GM21619 (cell line): ENCODE measurements around the gene AJM1.
"Not testable (repeated sequence)": the region's sequence is repeated elsewhere in the genome, so short reads cannot be mapped to it uniquely, and the experiment has no call there.

Experiments used
- ATAC-seq: cut with Tn5 transposase; IDR thresholded peaks from one replicate; pipeline ENCODE4 v1.9.1; 2021; ENCODE audit not compliant: unreplicated experiment

Gene AJM1

DNA sequence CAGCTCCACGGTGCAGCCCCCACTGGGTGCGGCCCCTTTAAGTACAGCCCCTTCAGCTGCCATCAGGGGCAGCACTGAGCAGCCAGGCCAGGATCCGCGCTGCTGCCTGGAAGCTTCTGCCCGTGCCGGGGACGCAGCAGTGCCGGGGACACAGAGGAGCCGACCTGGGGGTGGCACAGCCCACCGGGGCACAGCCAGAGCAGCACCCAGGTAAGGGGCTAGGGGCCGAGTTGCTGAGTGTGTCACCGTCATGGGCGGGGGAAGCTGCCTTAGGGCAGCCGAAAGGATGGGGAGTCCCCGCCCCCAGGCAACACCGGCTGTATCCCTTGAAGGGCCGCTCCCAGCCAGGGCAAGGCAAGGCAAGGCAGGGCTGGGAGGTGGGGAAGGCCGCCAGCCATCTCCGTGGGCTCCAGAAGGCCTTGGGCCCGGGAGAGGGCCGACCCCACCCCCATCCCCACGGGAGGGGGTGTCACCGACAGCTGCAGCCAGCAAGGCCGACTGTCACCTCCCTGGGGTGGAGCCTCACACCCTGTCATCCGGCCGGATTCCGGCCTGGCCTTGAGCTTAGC, at the start of gene AJM1:
TSS of gene AJM1 (plus strand) at position 99 of the 569 bp plus-strand sequence. CDS start 1,937 bp downstream, outside the sequence.
- peak; percentile 68 for ATAC-seq

DNA sequence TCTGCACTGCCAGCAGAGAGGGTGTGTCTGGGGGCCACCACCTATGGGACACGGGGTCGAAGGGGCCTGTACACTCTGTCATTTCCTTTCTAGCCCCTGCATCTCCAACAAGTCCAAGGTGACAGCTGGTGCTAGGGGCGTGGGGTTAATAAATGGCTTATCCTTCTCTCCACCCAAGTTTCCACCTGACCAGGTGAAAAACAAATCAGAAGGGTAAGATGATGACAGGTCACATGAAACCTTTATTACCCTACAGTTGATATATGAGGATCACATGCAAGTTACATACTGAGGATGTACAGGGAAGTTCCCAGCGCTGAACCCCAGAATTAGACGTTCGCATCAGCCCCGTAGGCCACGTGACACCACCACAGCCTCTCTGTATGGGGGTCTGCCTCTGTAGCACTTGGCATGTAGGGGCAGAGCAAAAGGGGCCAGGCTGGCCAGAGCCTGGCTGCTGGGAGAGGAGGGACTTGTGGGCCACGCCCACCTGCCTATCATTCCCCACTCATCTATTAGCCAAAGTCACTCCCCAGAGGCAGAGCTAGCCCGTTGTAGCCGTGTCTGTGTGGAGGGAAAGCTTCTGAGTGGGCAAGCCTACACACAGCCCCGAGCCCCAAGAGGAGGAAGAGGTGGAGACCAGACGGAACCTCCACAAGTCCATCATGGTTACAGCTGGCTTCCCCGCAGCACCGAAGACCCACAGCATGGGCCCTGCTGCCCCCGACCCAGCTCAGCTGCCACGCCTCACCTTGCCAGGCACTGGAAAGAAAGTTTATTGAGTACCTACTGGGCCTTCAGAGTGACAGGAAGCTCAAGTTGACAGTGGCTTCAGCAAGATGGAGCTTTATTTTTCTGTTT, 49.0 kb upstream of the AJM1 start:
- no peak for ATAC-seq

DNA sequence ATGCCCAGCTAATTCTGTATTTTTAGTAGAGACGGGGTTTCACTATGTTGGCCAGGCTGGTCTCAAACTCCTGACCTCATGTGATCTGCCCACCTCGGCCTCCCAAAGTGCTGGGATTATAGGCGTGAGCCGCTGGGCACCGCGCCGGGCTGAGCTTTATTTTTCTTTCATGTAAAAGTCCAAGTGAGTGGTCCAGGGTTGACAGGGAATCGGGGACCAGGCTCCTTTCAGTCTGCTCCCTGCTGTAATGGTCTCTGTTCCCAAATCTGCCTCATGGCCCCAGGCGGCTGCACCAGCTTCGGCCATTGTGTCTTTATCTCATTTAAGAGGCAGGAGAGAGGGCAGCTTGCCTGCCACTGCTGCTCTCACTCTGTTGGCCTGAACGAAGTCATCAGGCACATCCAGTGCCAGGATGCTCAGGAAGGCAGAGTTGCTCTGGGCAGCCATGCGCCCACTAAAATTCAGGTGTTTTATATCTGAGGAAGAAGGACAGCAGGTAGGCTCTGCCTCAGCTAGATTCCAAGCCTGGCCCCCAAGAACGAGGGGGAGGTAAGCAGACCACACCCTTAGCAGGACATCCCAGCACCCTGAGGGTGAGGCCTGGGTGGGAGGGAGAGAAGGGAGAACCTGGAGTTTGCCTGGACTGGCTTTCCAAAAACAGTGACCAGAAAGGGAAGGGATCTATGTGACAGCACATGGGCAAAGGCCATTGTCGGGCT, 47.8 kb upstream of the AJM1 start:
- ATAC-seq, result no peak

DNA sequence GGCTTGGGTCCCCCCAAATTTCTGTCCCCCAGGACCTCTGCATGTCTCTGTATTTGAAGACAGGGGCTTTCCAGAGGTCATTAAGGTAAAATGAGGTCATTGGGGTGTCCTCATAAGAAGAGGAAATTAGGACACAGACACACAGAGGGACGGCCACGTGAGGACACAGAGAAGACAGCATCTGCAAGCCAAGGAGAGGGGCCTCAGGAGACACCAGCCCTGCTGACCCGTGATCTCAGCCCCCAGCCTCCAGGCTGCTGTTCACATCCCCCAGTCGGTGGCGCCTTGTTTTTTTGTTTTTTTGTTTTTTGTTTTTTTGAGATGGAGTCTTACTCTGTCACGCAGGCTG, 47.3 kb upstream of the AJM1 start:
- no peak for ATAC-seq

DNA sequence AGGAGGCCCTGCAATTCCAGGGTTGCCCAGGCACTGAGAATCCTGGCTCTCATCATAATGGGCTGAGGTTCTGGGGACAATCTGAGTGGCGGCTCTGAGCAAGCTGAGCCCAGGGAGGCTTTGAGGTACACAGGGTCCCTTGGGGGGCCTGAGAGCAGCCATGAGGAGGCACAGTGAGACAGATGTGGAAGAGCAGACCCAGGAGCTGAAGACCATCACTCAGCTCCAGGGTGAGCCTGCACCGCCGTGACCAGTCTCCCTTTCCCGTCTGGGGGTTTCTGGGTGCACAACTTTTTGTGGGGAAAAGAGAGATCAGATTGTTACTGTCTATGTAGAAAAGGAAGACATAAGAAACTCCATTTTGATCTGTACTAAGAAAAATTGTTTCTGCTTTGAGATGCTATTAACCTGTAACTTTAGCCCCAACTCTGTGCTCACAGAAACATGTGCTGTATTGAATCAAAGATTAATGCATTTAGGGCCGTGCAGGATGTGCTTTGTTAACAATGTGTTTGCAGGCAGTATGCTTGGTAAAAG, 46.0 kb upstream of the AJM1 start, which contains the start of gene CCDC183:
TSS of gene CCDC183 (plus strand) at position 101 of the 537 bp plus-strand sequence. CDS start at position 161, 60 bp downstream.
- no peak for ATAC-seq

DNA sequence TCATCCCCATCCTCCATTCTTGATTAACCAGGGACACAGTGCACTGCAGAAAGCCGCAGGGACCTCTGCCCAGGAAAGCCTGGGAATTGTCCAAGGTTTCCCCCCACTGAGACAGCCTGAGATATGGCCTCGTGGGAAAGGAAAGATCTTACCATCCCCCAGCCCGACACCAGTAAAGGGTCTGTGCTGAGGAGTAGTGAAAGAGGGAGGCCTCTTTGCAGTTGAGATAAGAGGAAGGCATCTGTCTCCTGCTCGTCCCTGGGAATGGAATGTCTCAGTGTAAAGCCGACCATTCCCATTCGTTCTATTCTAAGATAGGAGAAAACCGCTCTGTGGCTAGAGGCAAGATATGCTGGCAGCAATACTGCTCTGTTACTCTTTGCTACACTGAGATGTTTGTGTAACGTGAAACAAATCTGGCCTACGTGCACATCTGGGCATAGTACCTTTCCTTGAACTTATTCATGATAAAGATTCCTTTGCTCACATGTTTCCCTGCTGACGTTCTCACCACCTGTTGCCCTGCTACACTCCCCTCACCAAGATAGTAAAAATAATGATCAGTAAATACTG, 45.4 kb upstream of the AJM1 start:
- ATAC-seq, result not testable (repeated sequence)

DNA sequence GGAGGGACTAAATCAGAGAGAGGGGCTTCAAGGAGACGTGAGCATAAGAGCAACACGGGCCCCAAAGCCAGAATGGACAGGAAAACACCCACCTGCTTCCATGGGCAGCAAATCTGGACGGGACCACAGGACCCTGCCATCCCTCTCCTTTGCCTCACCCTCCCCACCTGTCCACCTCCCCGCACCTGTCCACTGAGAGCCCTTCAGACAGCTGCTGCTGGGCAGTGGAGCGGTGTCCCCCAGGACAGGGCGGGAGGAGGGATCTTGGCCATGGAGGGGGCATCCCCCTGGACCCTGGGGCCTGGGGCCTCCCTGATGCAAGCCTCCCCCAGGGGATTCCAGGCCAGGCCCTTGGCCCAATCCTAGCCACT, 43.6 kb upstream of the AJM1 start:
- no peak for ATAC-seq

DNA sequence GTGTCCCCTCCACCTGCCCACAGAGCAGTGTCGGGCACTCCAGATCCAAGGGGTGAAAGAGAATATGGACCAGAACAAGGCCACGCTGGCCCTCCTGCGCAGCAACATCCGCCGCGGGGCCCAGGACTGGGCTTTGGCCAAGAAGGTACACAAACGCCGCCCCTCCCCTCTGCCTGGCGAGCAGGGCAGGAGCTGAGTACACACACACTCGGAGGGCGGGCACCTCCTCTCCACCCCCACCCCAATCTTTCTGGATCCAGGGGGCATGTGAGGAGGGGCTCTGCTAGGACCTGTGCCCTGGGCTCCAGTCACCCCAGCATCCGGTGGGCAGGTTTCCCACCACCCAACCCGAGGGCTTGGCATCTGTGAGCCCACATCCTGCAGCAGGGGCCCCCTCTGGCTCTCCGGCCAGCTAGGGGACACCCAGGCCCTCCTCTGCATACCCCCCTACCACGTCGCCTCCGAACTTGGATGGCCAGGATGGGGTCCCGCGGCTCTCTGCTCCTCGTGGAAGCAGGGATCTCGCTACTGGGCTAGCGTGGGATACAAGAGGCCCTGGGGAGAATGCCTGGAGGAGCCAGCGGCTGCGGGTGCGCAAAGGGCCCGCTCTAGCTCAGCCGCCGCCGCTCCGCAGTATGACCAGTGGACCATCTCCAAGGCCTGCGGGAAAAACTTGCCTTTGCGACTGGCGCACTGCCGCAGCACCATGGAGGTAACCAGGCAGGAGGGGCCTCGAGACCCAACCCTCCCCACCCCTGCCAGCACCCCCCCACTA, 43.0 kb upstream of the AJM1 start:
- ATAC-seq, result no peak

DNA sequence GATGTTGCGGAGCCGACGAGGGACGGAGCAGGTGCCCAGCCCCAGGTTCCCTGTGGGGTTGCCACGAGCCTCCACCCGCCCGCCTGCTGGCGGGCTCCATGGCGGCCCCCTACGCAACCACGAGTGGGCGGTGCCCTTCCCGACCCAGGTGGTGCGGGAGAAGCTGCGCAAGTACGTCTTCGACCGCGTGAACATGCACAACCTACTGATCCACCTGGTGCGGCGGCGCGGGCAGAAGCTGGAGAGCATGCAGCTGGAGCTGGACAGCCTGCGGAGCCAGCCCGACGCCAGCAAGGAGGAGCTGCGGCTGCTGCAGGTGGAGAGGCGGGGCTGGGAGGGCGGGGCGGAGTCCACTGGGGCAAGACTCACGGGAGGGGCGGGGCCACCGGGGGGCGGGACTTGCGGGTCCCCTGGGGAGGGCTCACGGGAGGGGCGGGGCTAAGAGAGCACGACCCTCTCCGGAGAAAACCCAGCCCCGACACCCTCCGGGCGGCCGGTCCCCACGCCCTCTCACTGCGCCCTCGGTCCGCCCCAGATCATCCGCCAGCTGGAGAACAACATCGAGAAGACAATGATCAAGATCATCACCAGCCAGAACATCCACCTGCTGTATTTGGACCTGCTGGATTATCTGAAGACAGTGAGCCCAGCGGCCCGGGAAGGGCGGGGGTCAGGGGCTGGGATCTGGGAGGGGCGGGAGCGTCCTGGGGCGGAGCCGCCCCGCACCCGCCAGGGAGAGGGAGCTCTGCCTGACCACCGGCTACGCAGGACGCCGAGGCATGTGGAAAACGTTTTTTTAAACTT, 42.2 kb upstream of the AJM1 start:
- ATAC-seq, result peak; percentile 43

DNA sequence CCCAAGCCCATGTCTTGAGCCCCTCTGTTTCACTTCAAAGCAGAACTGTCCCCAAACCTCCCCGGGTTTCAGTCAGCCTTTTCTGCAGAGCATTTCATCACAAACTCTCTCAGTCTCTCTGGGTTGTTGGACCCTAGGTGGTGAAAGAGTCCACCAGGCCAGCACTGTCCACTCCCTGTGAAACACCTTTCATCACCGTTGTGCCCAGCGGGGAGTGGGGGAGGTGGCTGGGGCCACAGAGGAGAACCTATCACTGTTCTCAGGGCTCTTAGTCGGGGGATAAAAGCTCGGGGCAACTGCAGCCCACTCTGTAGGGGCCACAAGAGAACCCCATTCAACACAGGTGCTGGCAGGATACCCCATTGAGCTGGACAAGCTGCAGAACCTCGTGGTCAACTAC, 40.0 kb upstream of the AJM1 start:
- no peak for ATAC-seq

DNA sequence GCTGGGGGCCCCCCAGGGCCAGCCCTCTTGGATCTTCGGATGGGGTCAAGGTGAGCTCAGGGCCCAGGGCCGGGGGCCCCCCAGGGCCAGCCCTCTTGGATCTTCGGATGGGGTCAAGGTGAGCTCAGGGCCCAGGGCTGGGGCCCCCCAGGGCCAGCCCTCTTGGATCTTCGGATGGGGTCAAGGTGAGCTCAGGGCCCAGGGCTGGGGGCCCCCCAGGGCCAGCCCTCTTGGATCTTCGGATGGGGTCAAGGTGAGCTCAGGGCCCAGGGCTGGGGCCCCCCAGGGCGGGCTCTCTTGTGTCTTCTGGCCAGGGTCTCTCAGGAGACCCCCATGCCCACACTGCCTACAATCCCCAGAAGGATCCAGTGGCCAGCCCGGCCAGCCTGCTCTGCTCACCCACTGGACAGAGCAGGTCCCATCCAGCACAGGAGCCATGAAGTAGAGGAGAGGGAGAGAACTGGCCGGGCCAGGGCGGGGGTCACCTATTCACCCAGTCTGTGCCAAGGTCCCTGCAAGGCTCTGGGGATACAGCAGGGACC, 39.2 kb upstream of the AJM1 start:
- not testable (repeated sequence) for ATAC-seq

DNA sequence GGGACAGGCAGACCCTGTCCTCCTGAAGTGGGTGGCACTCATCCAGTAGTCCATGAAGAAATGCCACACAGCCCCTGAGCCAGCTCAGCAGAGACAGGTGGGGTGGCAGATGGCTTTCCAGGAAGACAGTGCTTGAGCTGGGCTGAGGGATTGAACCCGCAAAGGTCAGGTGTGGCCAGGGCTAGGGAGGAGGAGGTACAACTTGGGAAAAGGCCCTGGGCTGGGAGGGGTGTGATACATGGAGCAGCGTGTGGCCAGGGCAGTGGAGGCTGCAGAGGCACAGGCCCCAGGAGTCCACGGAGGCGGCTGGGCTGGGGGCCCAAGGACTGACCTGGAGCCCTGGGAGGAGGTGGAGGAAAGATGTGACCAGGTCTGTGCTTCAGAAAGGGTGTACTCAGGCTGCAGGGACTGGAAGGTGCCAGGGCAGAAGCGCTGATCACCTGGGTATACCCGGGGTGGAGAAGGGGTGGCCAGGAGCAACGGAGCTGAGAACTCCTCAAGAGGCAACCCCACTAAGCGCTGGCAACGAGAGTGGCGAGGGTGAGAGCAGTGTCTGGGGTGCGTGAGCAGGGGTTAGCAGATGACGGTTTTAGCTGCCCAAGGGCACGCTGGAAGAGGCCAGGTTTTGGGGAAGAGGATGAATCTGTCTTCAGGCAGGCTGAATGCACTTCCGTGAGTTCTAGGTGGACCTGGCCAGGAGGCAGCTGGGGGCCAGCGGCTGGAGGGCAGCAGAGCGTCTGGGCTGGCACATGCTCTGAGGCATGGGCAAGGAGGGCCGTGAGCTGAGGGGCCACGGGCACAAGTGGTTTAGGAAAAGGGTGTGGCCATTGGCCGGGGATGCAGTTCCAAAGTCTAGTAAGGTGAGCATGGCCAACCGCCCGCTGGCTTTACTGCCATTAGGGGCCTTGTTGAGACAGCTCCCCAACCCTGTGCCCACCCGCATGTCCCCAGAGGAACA, 38.4 kb upstream of the AJM1 start:
- ATAC-seq, result no peak

DNA sequence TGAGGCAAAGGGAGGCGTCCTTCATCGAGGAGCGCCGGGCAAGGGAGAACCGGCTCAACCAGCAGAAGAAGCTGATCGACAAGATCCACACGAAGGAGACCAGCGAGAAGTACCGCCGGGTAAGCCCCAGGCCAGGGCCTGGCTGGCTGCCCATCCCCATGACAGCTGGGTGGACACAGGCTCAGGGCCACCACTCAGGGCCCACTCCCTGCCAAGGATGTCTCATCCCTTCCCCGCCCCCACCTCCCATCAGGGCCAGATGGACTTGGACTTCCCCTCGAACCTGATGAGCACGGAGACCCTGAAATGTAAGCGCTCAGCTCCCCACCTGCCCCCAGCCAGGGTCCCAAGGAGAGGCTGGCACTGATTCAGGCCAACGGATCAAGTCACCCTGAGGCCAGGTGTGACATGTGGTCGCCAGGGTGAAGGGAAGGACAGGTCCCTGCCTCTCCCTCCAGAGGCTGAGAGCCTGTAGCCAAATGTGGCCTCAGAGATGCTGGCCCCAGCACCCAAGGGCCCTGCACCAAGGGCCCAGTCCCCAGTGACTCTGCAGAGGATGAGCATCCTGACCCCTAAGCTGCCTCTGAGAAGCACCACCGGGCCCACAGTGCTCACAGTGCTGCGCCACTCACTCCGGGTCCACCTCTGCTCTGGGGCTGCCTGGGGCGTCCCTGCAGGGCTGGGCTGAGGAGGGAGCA, 37.6 kb upstream of the AJM1 start:
- no peak for ATAC-seq

DNA sequence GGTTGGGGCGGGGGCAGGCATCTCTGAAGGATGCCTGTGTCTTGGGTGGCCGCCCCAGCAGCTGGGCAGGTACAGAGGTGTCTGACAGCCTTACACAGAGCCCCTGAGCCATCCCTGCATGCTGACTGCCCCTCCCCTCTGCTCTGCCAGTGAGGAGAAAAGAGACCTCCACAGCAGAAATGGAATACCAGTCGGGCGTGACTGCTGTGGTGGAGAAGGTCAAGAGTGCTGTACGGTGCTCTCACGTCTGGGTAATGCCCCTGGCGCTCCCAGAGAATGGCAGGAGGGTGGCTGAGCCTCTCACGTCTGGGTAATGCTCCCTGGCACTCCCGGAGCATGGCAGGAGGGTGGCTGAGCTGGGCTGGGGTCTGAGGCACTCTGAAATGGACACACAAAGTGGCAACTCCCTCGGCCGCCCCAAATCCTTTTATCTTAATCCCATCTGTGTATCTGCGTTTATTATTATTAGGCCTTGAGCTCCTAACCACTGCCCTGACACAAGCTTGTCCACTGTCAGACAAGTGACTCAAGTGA, 37.0 kb upstream of the AJM1 start:
- ATAC-seq, result no peak

DNA sequence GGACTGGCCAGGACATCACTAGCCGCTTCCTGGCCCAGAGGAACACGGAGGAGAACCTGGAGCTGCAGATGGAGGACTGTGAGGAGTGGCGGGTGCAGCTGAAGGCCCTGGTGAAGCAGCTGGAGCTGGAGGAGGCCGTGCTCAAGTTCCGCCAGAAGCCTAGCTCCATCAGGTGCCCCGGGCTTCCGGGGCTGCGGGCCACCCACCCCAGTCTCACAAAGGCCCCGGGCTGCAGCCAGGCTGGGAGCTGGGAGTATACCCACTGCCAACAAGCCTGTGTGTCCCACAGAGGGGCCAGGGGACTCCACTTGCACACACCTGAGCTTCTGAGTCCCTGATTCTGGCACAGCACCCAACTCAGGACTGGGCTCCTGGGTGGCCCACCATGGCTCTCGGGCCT, 36.2 kb upstream of the AJM1 start:
- no peak for ATAC-seq

DNA sequence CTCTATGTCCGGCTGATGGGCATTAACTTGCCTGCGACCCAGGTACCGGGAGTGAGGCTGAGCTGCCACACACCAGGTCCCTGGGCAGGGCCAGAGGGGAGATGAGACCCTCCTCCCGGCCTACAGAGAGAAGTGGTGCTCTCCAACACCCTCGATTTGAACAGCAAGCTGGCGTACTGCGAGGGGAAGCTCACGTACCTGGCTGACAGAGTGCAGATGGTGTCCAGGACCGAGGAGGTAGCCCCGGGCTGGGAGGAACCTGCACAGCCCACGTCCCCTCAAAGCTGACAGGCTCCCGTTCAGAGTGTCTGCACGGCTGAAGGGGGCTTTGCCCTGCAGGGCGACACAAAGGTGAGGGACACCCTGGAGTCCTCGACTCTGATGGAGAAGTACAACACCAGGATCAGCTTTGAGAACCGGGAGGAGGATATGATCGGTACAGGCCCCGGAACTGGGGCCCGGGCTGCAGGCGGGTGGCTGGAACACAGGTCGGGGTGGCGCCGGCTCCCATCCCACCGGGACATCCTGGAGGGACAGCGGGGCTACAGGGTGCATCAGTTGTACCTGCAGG, 35.6 kb upstream of the AJM1 start:
- ATAC-seq, result no peak
